Trophoblast cell (in vitro differentiated cells and primary cell): ENCODE results near the gene ALDH1B1.

Experiments
- DNase-seq, 2 donors: peaks; one replicate each; pipeline ENCODE4 v3.0.0-alpha.2; 2016
- H2AFZ ChIP-seq: 2 replicates; pipeline ENCODE4 v1.6.1; 2013; ENCODE audit warnings: low read length, moderate library complexity, mild to moderate bottlenecking; ENCODE audit not compliant: insufficient read depth, poor library complexity
- H2AK5ac ChIP-seq: 2 replicates; pipeline ENCODE4 v1.6.1; 2013; ENCODE audit warnings: mild to moderate bottlenecking, low read length
- H2BK120ac ChIP-seq: 2 replicates; pipeline ENCODE4 v1.6.1; 2013; ENCODE audit warnings: low read length, mild to moderate bottlenecking, moderate library complexity; ENCODE audit not compliant: insufficient read depth, poor library complexity
- H2BK12ac ChIP-seq: 2 replicates; pipeline ENCODE4 v1.6.1; 2013; ENCODE audit warnings: mild to moderate bottlenecking, low read length, moderate library complexity
- H2BK5ac ChIP-seq: 2 replicates; pipeline ENCODE4 v1.6.1; 2013; ENCODE audit warnings: low read length, low read depth, moderate library complexity, mild to moderate bottlenecking; ENCODE audit not compliant: poor library complexity
- H3K14ac ChIP-seq: 2 replicates; pipeline ENCODE4 v1.6.1; 2013; ENCODE audit warnings: mild to moderate bottlenecking, low read length
- H3K18ac ChIP-seq: 2 replicates; pipeline ENCODE4 v1.6.1; 2013; ENCODE audit warnings: mild to moderate bottlenecking, low read length
- H3K23ac ChIP-seq: 2 replicates; pipeline ENCODE4 v1.6.1; 2013; ENCODE audit warnings: low read length
- H3K27ac ChIP-seq: 2 replicates; pipeline ENCODE4 v1.5.1; 2013; ENCODE audit warnings: low read depth, mild to moderate bottlenecking, inconsistent platforms, low read length, moderate library complexity
- H3K27me3 ChIP-seq: 2 replicates; pipeline ENCODE4 v1.6.1; 2013; ENCODE audit warnings: inconsistent platforms, mild to moderate bottlenecking, low read length, moderate library complexity; ENCODE audit not compliant: insufficient read depth
- H3K36me3 ChIP-seq, 2 experiments: 1 replicate in 1 of 2; 2 replicates in 1 of 2; pipeline ENCODE4 v1.6.1; 2013; ENCODE audit warnings: low read length in 2 of 2, mild to moderate bottlenecking in 2 of 2, moderate library complexity in 1 of 2; ENCODE audit not compliant: insufficient read depth in 2 of 2, control insufficient read depth in 1 of 2
- H3K4ac ChIP-seq: 2 replicates; pipeline ENCODE4 v1.6.1; 2013; ENCODE audit warnings: low read depth, mild to moderate bottlenecking, low read length, moderate library complexity
- H3K4me1 ChIP-seq, 2 experiments: 1 replicate in 1 of 2; 2 replicates in 1 of 2; pipeline ENCODE4 v1.6.1; 2013; ENCODE audit warnings: low read length in 2 of 2, mild to moderate bottlenecking in 2 of 2, moderate library complexity in 1 of 2; ENCODE audit not compliant: insufficient read depth in 2 of 2, control insufficient read depth in 1 of 2
- H3K4me2 ChIP-seq: 2 replicates; pipeline ENCODE4 v1.6.1; 2013; ENCODE audit warnings: inconsistent platforms, mild to moderate bottlenecking, low read length, moderate library complexity
- H3K4me3 ChIP-seq: 2 replicates; pipeline ENCODE4 v1.5.1; 2013; ENCODE audit warnings: mild to moderate bottlenecking, low read depth, low read length, inconsistent platforms
- H3K79me1 ChIP-seq: one replicate; pipeline ENCODE4 v1.6.1; 2013; ENCODE audit warnings: low read length
- H3K79me2 ChIP-seq: 2 replicates; pipeline ENCODE4 v1.6.1; 2013; ENCODE audit warnings: low read length, mild to moderate bottlenecking; ENCODE audit not compliant: control insufficient read depth, insufficient read depth, poor library complexity
- H3K9ac ChIP-seq: 2 replicates; pipeline ENCODE4 v1.6.1; 2013; ENCODE audit warnings: mild to moderate bottlenecking, low read length
- H3K9me3 ChIP-seq: 2 replicates; pipeline ENCODE4 v1.6.1; 2013; ENCODE audit warnings: low read depth, mild to moderate bottlenecking, control low read depth, inconsistent platforms, low read length; ENCODE audit not compliant: insufficient read depth
- H4K12ac ChIP-seq: 2 replicates; pipeline ENCODE4 v1.6.1; 2013; ENCODE audit warnings: low read depth, mild to moderate bottlenecking, low read length, moderate library complexity
- H4K8ac ChIP-seq: 2 replicates; pipeline ENCODE4 v1.6.1; 2013; ENCODE audit warnings: low read depth, mild to moderate bottlenecking, low read length, moderate library complexity
- H4K91ac ChIP-seq: one replicate; pipeline ENCODE4 v1.6.1; 2013; ENCODE audit warnings: low read depth, mild to moderate bottlenecking, low read length, moderate library complexity
- WGBS: extraction: QIAGEN DNeasy Blood & Tissue Kit; methylation state at CpG from one replicate; pipeline ENCODE4 v1.1.7; 2013; ENCODE audit warnings: missing lambda C conversion rate; ENCODE audit not compliant: insufficient read length, insufficient coverage; ENCODE audit errors: extremely low coverage; 5-methylcytosine and 5-hydroxymethylcytosine counted together

The ALDH1B1 gene

GRCh38 chr9:38431116-38431515, 38.6 kb downstream of the ALDH1B1 start:
- Histone ChIP-seq H3K4me1 (no peaks in the 10 kb centered on the region), H2BK5ac (no peak overlapping the region), H3K14ac (no peak overlapping the region), H4K8ac (no peak overlapping the region), H3K27ac (no peak overlapping the region), H2BK120ac (no peak overlapping the region), H3K9me3 (no peaks in the 10 kb centered on the region), H3K23ac (no peak overlapping the region), H2AFZ (no peak overlapping the region), H3K18ac (no peak overlapping the region), H3K9ac (no peak overlapping the region), H3K27me3 (no peaks in the 10 kb centered on the region), H2AK5ac (no peak overlapping the region), H3K79me2 (no peaks in the 10 kb centered on the region), H3K36me3 (no peaks in the 10 kb centered on the region), H4K12ac (no peak overlapping the region), H2BK12ac (no peak overlapping the region), H3K4me3 (no peak overlapping the region), H4K91ac (no peak overlapping the region), H3K4ac (no peak overlapping the region), H3K4me2 (no peak overlapping the region), H3K79me1 (no peaks in the 10 kb centered on the region)
- DNase-seq: no peak
- no CpG with 5 or more reads among the region's 4 CpGs for WGBS

- Histone ChIP-seq H3K18ac (no peak overlapping the region), H2BK5ac (no peak overlapping the region), H3K4me3 (no peak overlapping the region), H3K23ac (no peak overlapping the region), H4K12ac (no peak overlapping the region), H3K9ac (no peak overlapping the region), H3K36me3 (no peaks in the 10 kb centered on the region), H3K27ac (no peak overlapping the region), H4K8ac (no peak overlapping the region), H4K91ac (no peak overlapping the region), H3K9me3 (no peaks in the 10 kb centered on the region), H3K79me1 (no peaks in the 10 kb centered on the region), H2AK5ac (no peak overlapping the region), H3K14ac (no peak overlapping the region), H3K4me2 (no peak overlapping the region), H3K4ac (no peak overlapping the region), H3K4me1 (peaks cover 6 to 7% of the 10 kb centered on the region in 2 experiments), H2BK12ac (no peak overlapping the region), H3K79me2 (no peaks in the 10 kb centered on the region), H2BK120ac (no peak overlapping the region), H2AFZ (no peak overlapping the region), H3K27me3 (no peaks in the 10 kb centered on the region)
- no CpG with 5 or more reads among the region's 3 CpGs for WGBS
- peak in 1 of 2 donors; percentile 80 for DNase-seq
Observed at GRCh38 chr9:38432922-38433510, 40.5 kb downstream of the ALDH1B1 start.

- Histone ChIP-seq H2AFZ (no peak overlapping the region), H3K23ac (no peak overlapping the region), H3K9ac (no peak overlapping the region), H4K8ac (no peak overlapping the region), H3K36me3 (no peaks in the 10 kb centered on the region), H2BK120ac (no peak overlapping the region), H2BK5ac (no peak overlapping the region), H3K18ac (no peak overlapping the region), H4K91ac (no peak overlapping the region), H2AK5ac (no peak overlapping the region), H3K27ac (no peak overlapping the region), H3K79me1 (no peaks in the 10 kb centered on the region), H3K14ac (no peak overlapping the region), H4K12ac (no peak overlapping the region), H3K27me3 (no peaks in the 10 kb centered on the region), H3K4me2 (no peak overlapping the region), H3K79me2 (no peaks in the 10 kb centered on the region), H3K4me3 (no peak overlapping the region), H3K9me3 (no peaks in the 10 kb centered on the region), H3K4ac (no peak overlapping the region), H2BK12ac (no peak overlapping the region), H3K4me1 (peaks cover 6 to 7% of the 10 kb centered on the region in 2 experiments)
- no peak for DNase-seq
- no CpG with 5 or more reads among the region's 3 CpGs for WGBS
Observed at GRCh38 chr9:38434365-38434764, 41.9 kb downstream of the ALDH1B1 start.

GRCh38 chr9:38434853-38435252, 42.4 kb downstream of the ALDH1B1 start:
- Histone ChIP-seq H3K27me3 (no peaks in the 10 kb centered on the region), H3K27ac (no peak overlapping the region), H4K12ac (no peak overlapping the region), H4K91ac (no peak overlapping the region), H3K4me2 (no peak overlapping the region), H2AFZ (no peak overlapping the region), H3K79me1 (no peaks in the 10 kb centered on the region), H4K8ac (no peak overlapping the region), H2AK5ac (no peak overlapping the region), H3K14ac (no peak overlapping the region), H3K4me3 (no peak overlapping the region), H3K4ac (no peak overlapping the region), H3K18ac (no peak overlapping the region), H3K9me3 (no peaks in the 10 kb centered on the region), H3K4me1 (peaks cover 6 to 7% of the 10 kb centered on the region in 2 experiments), H3K23ac (no peak overlapping the region), H2BK12ac (no peak overlapping the region), H3K36me3 (no peaks in the 10 kb centered on the region), H2BK120ac (no peak overlapping the region), H2BK5ac (no peak overlapping the region), H3K79me2 (no peaks in the 10 kb centered on the region), H3K9ac (no peak overlapping the region)
- DNase-seq: no peak
- WGBS: no CpG with 5 or more reads among the region's 3 CpGs
